ENCODE measurements around the gene PPFIA2.

Gene PPFIA2

DNA sequence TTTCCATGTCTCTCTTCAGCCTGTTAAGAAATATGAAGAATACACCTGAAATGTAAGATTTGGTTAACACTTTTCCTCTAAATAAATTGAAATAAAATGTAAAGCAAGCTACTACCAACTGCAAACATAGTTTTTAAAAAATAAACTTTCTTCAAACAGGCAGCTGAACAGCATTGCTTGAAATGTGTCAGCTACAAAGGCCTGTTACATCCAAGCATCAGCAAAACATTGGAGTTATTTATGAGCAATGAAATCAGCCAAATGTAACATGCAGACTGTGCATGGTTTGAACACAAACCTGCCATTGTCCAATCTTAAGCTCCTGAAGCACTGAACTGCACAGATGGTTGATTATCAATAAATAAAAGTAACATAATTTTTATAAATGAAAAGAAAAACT is 390.0 kb downstream of the PPFIA2 start:
- H3K4me3 ChIP-seq (ENCODE audit: low read depth, low read length) = no peak overlapping the region
- no peak for TF ChIP-seq CTCF (IDR thresholded peaks at IDR 0.05; ENCODE audit: low read depth, low read length)
- in situ Hi-C loops (cut with HindIII; ENCODE audit: low sequenced_read_pairs) = no loop called here
- DNase-seq (ENCODE audit: low read depth, low spot score) = no peak

DNA sequence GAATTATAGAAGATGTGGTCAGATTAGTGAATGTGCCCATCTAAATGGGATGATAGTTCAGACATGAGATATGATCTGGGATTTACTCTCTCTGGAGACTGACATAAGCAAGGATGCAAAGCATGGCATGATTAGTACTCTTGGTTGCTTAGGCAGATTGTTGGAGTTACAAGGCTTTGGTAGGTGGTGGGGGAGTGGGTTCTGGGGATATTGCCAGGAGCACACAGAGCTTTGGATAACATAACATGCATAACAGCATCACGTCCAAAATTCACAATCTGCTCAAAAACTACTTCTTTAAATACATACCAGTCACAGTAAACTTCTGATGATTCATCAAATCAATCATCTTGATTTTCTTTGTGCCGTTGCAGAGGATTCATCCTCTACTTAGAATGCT is 393.9 kb downstream of the PPFIA2 start:
- in situ Hi-C loops (cut with HindIII; ENCODE audit: low sequenced_read_pairs) = no loop called here
- no peak overlapping the region for H3K4me3 ChIP-seq (ENCODE audit: low read depth, low read length)
- DNase-seq (ENCODE audit: low read depth, low spot score) = no peak
- no peak for TF ChIP-seq CTCF (IDR thresholded peaks at IDR 0.05; ENCODE audit: low read depth, low read length)

DNA sequence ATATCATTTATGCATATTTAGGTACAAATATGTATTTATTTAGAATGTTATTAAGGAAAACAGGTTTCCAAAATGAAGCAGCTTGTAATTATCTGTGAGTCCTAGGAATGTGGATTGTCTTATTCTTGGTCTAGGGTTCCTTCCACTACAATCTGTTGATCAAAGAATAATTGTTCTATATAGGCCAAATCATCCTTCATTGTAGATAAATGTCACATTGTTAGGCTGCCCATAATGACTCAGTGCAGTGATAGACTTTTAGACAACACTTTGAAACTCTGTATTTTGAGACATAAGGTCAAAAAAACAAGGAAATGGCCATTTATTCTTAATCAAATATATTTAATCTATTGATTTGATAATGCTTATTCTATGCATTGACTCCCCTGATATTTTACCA is 398.2 kb downstream of the PPFIA2 start:
- H3K4me3 ChIP-seq (ENCODE audit: low read depth, low read length) = no peak overlapping the region
- TF ChIP-seq CTCF (IDR thresholded peaks at IDR 0.05; ENCODE audit: low read depth, low read length) = no peak
- DNase-seq (ENCODE audit: low read depth, low spot score) = no peak
- in situ Hi-C loops (cut with HindIII; ENCODE audit: low sequenced_read_pairs) = no loop called here

DNA sequence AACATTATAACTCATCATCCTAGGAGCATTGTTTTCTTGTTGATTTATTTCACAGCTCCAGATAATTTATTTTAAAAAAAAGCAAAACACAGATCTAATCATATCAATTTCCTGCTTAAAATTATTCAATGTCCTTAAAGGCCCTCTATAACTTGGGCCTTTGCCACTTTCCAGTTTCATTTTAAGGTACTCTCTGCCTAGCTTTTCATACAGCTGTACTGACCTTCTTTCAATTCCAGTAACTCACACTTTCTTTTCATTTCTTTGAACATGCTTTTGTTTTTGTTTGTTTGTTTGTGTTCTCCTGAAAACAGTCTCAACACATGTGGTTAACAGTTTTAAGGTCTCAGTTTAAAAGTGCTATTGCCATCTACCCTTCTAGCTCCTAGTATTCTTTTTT is 399.4 kb downstream of the PPFIA2 start:
- no peak for DNase-seq (ENCODE audit: low read depth, low spot score)
- TF ChIP-seq CTCF (IDR thresholded peaks at IDR 0.05; ENCODE audit: low read depth, low read length) = no peak
- in situ Hi-C loops (cut with HindIII; ENCODE audit: low sequenced_read_pairs) = no loop called here
- H3K4me3 ChIP-seq (ENCODE audit: low read depth, low read length) = no peak overlapping the region

DNA sequence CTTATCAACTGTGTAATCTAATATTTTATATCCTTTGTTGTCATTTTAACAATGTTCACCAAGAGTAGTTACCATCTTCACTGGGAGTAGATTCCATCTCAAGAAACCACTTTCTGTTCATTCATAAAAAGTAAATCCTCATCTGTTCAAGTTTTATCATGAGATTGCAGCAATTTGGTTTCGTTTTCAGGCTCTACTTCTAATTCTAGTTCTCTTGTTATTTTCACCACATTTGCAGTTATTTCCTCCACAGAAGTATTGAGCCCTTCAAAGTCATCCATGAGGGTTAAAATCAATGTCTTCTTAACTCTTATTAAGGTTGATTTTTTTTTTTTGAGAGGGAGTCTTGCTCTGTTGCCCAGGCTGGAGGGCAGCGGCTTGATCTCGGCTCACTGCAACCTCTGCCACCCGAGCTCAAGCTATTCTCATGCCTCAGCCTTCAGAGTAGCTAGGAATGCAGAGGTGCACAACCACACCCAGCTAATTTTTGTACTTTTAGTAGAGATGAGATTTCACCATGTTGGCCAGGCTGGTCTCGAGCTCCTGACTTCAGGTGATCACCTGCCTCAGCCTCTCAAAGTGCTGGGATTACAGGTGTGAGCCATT is 404.7 kb downstream of the PPFIA2 start:
- no peak for TF ChIP-seq CTCF (IDR thresholded peaks at IDR 0.05; ENCODE audit: low read depth, low read length)
- DNase-seq (ENCODE audit: low read depth, low spot score) = no peak
- in situ Hi-C loops (cut with HindIII; ENCODE audit: low sequenced_read_pairs) = no loop called here
- H3K4me3 ChIP-seq (ENCODE audit: low read depth, low read length) = no peak overlapping the region

DNA sequence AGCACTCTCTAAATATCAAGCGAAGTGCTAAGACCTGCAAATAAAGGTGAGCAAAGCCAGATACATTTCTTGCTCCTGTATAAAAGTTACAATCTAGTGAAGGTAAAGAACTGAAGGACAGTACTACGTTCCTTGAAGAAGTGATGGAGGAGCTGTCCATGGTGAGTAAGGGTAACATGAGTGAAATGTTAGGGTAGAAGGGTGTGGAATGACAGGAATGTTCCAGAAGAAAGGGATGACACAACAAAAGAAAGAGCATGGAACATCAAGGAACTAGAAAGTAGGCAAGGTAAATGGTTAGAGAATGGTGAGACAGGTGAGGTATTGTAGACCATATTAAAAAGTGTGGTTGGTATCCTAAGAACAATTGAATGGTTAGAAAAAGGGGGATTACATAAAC is 408.8 kb downstream of the PPFIA2 start:
- no peak for TF ChIP-seq CTCF (IDR thresholded peaks at IDR 0.05; ENCODE audit: low read depth, low read length)
- DNase-seq (ENCODE audit: low read depth, low spot score) = no peak
- in situ Hi-C loops (cut with HindIII; ENCODE audit: low sequenced_read_pairs) = no loop called here

GRCh38 chr12:81347404-81347803 is 411.7 kb downstream of the PPFIA2 start:
- in situ Hi-C loops (cut with HindIII; ENCODE audit: low sequenced_read_pairs) = no loop called here
- no peak for TF ChIP-seq CTCF (IDR thresholded peaks at IDR 0.05; ENCODE audit: low read depth, low read length)
- DNase-seq (ENCODE audit: low read depth, low spot score) = no peak
- no peak overlapping the region for H3K4me3 ChIP-seq (ENCODE audit: low read depth, low read length)

More for the DNA sequence above, 408.8 kb downstream of the PPFIA2 start:
- no peak overlapping the region for H3K4me3 ChIP-seq (ENCODE audit: low read depth, low read length)

All from astrocyte of the spinal cord (primary cell).